Pancreas (tissue), 10 donors: ENCODE results near the gene CLSTN1. TPM values are rescaled to one million over a fixed set of nuclear protein-coding genes. Genes with fewer than 3 reads are reported as not detected.
A peak's percentile ranks its signal among the peaks of the same experiment; 100 is the strongest.

Experiments
- ATAC-seq, 4 donors: fragments of 200-7000 bp; cut with Tn5 transposase; one replicate each; pipeline versions ENCODE4 v1.8.0 to v1.9.1; 2020; ENCODE audit warnings: mild to moderate bottlenecking in 4 of 4, moderate library complexity in 4 of 4
- DNase-seq, 6 donors: peaks; one replicate each; pipeline ENCODE4 v3.0.0-alpha.2; 2020
- FAIRE-seq: peaks from 2 replicates; lab custom pipeline; 2012; peaks lifted over from hg19 to GRCh38; lab: Jason Lieb, UNC
- H3K27ac ChIP-seq, 4 donors: fragments of 200-600 bp; sonication (generic); 1 replicate in 3 of 4; 2 replicates in 1 of 4; pipeline versions ENCODE4 v1.5.0 to v1.8.0; 2020
- H3K27me3 ChIP-seq, 4 donors: fragments of 200-600 bp; one replicate each; pipeline ENCODE4 v1.8.0; 2021
- H3K36me3 ChIP-seq, 3 donors: fragments of 200-600 bp; sonication (generic) in 1 of 3; one replicate each; pipeline versions ENCODE4 v1.5.0 to v1.8.0; 2020 to 2021
- H3K4me1 ChIP-seq, 3 donors: fragments of 200-600 bp; one replicate each; pipeline ENCODE4 v1.8.0; 2021
- H3K4me3 ChIP-seq, 4 donors: fragments of 200-600 bp; sonication (generic) in 2 of 4; one replicate each; pipeline versions ENCODE4 v1.5.0 to v1.8.0; 2020 to 2021
- H3K9me3 ChIP-seq, 4 donors: fragments of 200-600 bp; one replicate each; pipeline ENCODE4 v1.8.0; 2021
- WGBS, 2 donors: extraction: QIAGEN DNeasy Blood & Tissue Kit; methylation state at CpG; one replicate each; pipeline ENCODE4 v1.1.7; 2013; 5-methylcytosine and 5-hydroxymethylcytosine counted together
- intact Hi-C, 3 donors: fragments of 100-400 bp; cut with DNase I; formaldehyde crosslinking; loops; one replicate each; pipeline versions ENCODE4 v1.11.1 to v1.14.2; 2022
- polyA plus RNA-seq, 2 donors: library from polyadenylated mRNA; stranded (reverse); fragments of 200-250 nt; gene quantifications; one replicate each; pipeline ENCODE4 v1.2.3, GENCODE V29; 2013
- total RNA-seq, 6 donors: library from RNA; stranded (reverse); fragmentation: NEBNext Ultra II Directional in 4 of 6; extraction: Animal tissue kit (Norgen Biotek cat#: 25700) in 4 of 6; gene quantifications; one replicate each; pipeline versions ENCODE4 v1.2.1 to v1.2.4, GENCODE V29; 2021 to 2023
- TF ChIP-seq, protein P1 (sequence below), 4 donors: fragments of 200-600 bp; sonication (generic) in 3 of 4; IDR thresholded peaks; one replicate each; pipeline versions ENCODE4 v1.5.0 to v1.8.0; 2021; ENCODE audit warnings: antibody characterized with exemption in 4 of 4
- donor health status: healthy with polysubstance abuse.
- donor health status: DM: no; HTN: no; CAD: no; lungs with moderate emphysema.
- donor health status: DM: no; HTN: no; CAD: no.
- donor health status: control.
- donor health status: control.
- donor health status: Bipolar disorder and iron deficiency.
- donor health status: DM: yes; HTN: yes; CAD: no.
- donor health status: DM: no; HTN: no; CAD: no.
- donor health status: DM: no; HTN: no; CAD: no.
- donor health status: DM: yes; HTN: yes; CAD: no.

CLSTN1 gene
- total and polyA plus RNA-seq, 8 donors: 44.2 to 73.5 (median 61.8) TPM

DNA sequence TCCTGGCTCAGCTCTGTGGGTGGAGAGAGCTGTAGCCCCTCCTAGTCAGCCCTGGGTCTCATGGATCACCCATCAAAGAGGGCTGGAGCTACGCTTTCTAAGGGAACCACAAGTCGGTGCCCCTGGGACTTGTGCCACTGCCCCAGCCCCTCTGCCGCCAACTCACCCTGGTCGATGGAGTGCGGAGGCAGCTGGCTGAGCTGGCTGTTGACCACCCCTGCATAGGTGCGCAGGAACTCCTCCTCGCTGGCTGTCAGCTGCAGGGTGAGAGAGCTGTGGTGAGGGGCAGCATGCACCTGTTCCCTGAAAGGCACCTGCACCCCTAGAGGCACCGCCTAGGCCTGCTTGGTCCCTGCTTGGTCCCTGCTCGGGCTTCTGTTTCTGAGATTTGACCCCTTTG is 47.3 kb upstream of the CLSTN1 start:
- FAIRE-seq (no peak), DNase-seq (peak in 1 of 6 donors; percentile 40), ATAC-seq (no peak)
- no peak overlapping the region for H3K27ac ChIP-seq
- WGBS, 2 donors: 87 to 92% methylated on average over 9 of the region's 9 CpGs
- H3K4me1 ChIP-seq: no peaks in the 10 kb centered on the region
- H3K36me3 ChIP-seq: peaks cover 0 to 6% (median 4%) of the 10 kb centered on the region in 3 donors
- no peak overlapping the region for H3K4me3 ChIP-seq
- intact Hi-C loops: no loop called here
- H3K27me3 ChIP-seq: no peaks in the 10 kb centered on the region
- TF ChIP-seq, protein P1, sequence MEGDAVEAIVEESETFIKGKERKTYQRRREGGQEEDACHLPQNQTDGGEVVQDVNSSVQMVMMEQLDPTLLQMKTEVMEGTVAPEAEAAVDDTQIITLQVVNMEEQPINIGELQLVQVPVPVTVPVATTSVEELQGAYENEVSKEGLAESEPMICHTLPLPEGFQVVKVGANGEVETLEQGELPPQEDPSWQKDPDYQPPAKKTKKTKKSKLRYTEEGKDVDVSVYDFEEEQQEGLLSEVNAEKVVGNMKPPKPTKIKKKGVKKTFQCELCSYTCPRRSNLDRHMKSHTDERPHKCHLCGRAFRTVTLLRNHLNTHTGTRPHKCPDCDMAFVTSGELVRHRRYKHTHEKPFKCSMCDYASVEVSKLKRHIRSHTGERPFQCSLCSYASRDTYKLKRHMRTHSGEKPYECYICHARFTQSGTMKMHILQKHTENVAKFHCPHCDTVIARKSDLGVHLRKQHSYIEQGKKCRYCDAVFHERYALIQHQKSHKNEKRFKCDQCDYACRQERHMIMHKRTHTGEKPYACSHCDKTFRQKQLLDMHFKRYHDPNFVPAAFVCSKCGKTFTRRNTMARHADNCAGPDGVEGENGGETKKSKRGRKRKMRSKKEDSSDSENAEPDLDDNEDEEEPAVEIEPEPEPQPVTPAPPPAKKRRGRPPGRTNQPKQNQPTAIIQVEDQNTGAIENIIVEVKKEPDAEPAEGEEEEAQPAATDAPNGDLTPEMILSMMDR (IDR thresholded peaks at IDR 0.05): no peak
- no peaks in the 10 kb centered on the region for H3K9me3 ChIP-seq

DNA sequence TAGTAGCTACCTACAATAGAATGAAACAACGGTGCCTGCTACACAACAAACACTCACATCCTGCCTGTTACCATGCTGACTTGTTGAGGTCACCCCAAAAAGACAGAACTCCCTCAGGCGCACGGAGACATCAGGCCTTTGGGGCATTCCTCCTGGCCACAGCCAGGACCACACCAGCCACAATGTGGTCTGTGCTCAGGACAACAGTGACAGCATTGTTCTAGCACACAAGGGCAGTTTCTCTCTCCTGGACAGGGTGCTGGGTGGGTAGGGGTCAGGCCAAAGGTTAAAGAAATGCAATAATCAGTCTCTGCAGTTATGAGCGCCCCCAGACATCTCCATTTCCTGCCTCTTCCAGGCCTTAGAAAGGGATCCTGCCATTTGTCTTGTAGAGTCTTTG is 46.8 kb upstream of the CLSTN1 start:
- intact Hi-C loops: no loop called here
- FAIRE-seq: no peak
- no peaks in the 10 kb centered on the region for H3K27me3 ChIP-seq
- no peak for ATAC-seq
- peaks cover 0 to 6% (median 4%) of the 10 kb centered on the region in 3 donors for H3K36me3 ChIP-seq
- DNase-seq: peak in 1 of 6 donors; percentile 24
- no peaks in the 10 kb centered on the region for H3K4me1 ChIP-seq
- no peak overlapping the region for H3K4me3 ChIP-seq
- WGBS, 2 donors: 89% methylated on average over 4 of the region's 4 CpGs
- TF ChIP-seq, protein P1 (IDR thresholded peaks at IDR 0.05): no peak
- no peak overlapping the region for H3K27ac ChIP-seq
- H3K9me3 ChIP-seq: no peaks in the 10 kb centered on the region

DNA sequence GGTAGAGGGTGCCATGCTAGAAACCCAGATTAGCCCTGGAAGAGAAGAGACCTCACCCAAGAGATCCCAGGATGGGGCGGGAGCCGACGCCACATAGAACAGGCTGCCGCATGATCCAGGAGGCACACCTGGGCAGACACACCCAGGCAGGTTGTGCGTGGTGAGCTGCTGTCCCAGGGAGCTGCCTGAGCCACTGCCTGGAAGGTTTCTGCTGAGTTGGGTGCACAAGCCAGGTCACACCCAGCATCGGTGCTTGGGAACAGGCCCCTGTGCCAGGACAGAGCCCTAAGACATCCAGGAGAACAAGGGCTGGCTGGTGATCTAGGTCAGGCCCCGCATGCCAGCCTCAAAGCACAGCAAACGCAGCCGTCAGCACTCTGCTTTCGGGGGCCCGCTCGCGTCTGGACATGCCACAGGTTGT is 46.1 kb upstream of the CLSTN1 start:
- no peaks in the 10 kb centered on the region for H3K9me3 ChIP-seq
- intact Hi-C loops: loop anchor here in 2 of 3 donors (5.0 kb wide), 1 partner anchor 83 kb away; no protein-coding TSS in a partner anchor
- no peaks in the 10 kb centered on the region for H3K27me3 ChIP-seq
- DNase-seq (peak in 1 of 6 donors; percentile 41), ATAC-seq (no peak), FAIRE-seq (no peak)
- 94 to 96% methylated on average over 13 of the region's 13 CpGs for WGBS, 2 donors
- no peak overlapping the region for H3K4me3 ChIP-seq
- peaks cover 0 to 6% (median 4%) of the 10 kb centered on the region in 3 donors for H3K36me3 ChIP-seq
- no peaks in the 10 kb centered on the region for H3K4me1 ChIP-seq
- TF ChIP-seq, protein P1 (IDR thresholded peaks at IDR 0.05): no peak
- no peak overlapping the region for H3K27ac ChIP-seq

DNA sequence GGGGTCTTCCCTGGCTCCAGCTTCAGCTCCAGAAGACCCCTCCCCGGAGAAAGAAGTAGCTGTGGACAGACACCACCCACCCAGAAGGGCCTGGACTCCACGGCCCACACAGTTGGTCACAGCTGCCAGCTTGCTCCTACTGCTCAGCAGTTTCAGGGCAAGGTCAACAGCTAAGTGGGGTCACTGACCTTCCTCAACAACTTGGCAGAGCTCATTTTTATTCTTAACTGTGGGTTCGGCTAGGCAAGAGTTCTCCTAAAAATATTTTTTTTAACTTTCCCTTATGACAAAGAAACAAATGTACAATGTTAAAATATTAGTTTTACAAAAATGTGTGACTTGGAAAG is 44.5 kb upstream of the CLSTN1 start:
- Histone ChIP-seq H3K9me3 (no peaks in the 10 kb centered on the region), H3K27ac (no peak overlapping the region), H3K36me3 (peaks cover 0 to 6% (median 4%) of the 10 kb centered on the region in 3 donors), H3K4me3 (no peak overlapping the region), H3K4me1 (no peaks in the 10 kb centered on the region), H3K27me3 (no peaks in the 10 kb centered on the region)
- DNase-seq: peak in 1 of 6 donors; percentile 38
- FAIRE-seq: no peak
- intact Hi-C loops: loop anchor here in 2 of 3 donors (5.0 kb wide), 1 partner anchor 81 kb away; no protein-coding TSS in a partner anchor
- TF ChIP-seq, protein P1 (IDR thresholded peaks at IDR 0.05): no peak
- ATAC-seq: peak in 1 of 4 donors; percentile 7
- WGBS, 2 donors: 41 to 52% methylated on average over 3 of the region's 3 CpGs
